ENCODE measurements around the gene R3HDM1. TPM values are rescaled to one million over a fixed set of nuclear protein-coding genes. Genes with fewer than 3 reads are reported as not detected.
A peak's percentile ranks its signal among the peaks of the same experiment; 100 is the strongest.
"Not testable (repeated sequence)": the region's sequence is repeated elsewhere in the genome, so short reads cannot be mapped to it uniquely, and the experiment has no call there.

Gene R3HDM1
- total RNA-seq, 3 donors from 2014 or later, result 22.3 to 26.1 (median 25.2) TPM

GRCh38 chr2:135617501-135618015, 86.3 kb downstream of the R3HDM1 start:
- H3K9me3 ChIP-seq, result no peaks in the 10 kb centered on the region
- intact Hi-C loops (cut with DNase I, micrococcal nuclease), result no loop called here
- ATAC-seq (no peak), DNase-seq (no peak)
- H3K4me3 ChIP-seq, result no peak overlapping the region
- no peaks in the 10 kb centered on the region for H3K4me1 ChIP-seq (ENCODE audit: low read depth)
- H3K36me3 ChIP-seq (ENCODE audit: low read depth), result no peaks in the 10 kb centered on the region
- no peak for TF ChIP-seq CTCF (IDR thresholded peaks at IDR 0.05)

- Histone ChIP-seq H3K4me3 (no peak overlapping the region), H3K9me3 (no peaks in the 10 kb centered on the region), H3K4me1 (ENCODE audit: low read depth) (no peaks in the 10 kb centered on the region), H3K36me3 (ENCODE audit: low read depth) (no peaks in the 10 kb centered on the region)
- no peak for ATAC-seq
- DNase-seq, result no peak
- intact Hi-C loops (cut with DNase I, micrococcal nuclease), result no loop called here
- TF ChIP-seq CTCF (IDR thresholded peaks at IDR 0.05), result no peak
Measured at GRCh38 chr2:135620198-135620597, 88.9 kb downstream of the R3HDM1 start.

GRCh38 chr2:135629520-135629919, 98.2 kb downstream of the R3HDM1 start:
- Histone ChIP-seq H3K4me3 (no peak overlapping the region), H3K9me3 (no peaks in the 10 kb centered on the region), H3K4me1 (ENCODE audit: low read depth) (no peaks in the 10 kb centered on the region), H3K36me3 (ENCODE audit: low read depth) (no peaks in the 10 kb centered on the region)
- intact Hi-C loops (cut with DNase I, micrococcal nuclease), result no loop called here
- DNase-seq (no peak), ATAC-seq (no peak)
- TF ChIP-seq CTCF (IDR thresholded peaks at IDR 0.05), result no peak

- ATAC-seq; H3K4me3 ChIP-seq; intact Hi-C loops (cut with DNase I, micrococcal nuclease); H3K9me3 ChIP-seq; H3K36me3 ChIP-seq (ENCODE audit: low read depth); H3K4me1 ChIP-seq (ENCODE audit: low read depth); DNase-seq: not testable (repeated sequence)
Measured at GRCh38 chr2:135630034-135630433, 98.8 kb downstream of the R3HDM1 start.

- intact Hi-C loops (cut with DNase I, micrococcal nuclease), result no loop called here
- ATAC-seq, result no peak
- TF ChIP-seq CTCF (IDR thresholded peaks at IDR 0.05), result no peak
- H3K4me3 ChIP-seq, result no peak overlapping the region
- no peak for DNase-seq
- H3K9me3 ChIP-seq, result no peaks in the 10 kb centered on the region
- no peaks in the 10 kb centered on the region for H3K36me3 ChIP-seq (ENCODE audit: low read depth)
- no peaks in the 10 kb centered on the region for H3K4me1 ChIP-seq (ENCODE audit: low read depth)
Measured at GRCh38 chr2:135630488-135630887, 99.2 kb downstream of the R3HDM1 start.

GRCh38 chr2:135633582-135633981, 102.3 kb downstream of the R3HDM1 start:
- H3K4me3 ChIP-seq, result no peak overlapping the region
- intact Hi-C loops (cut with DNase I, micrococcal nuclease), result no loop called here
- H3K9me3 ChIP-seq, result no peaks in the 10 kb centered on the region
- DNase-seq (peak in 1 of 3 donors; percentile 65), ATAC-seq (peak; percentile 98)
- no peaks in the 10 kb centered on the region for H3K36me3 ChIP-seq (ENCODE audit: low read depth)
- H3K4me1 ChIP-seq (ENCODE audit: low read depth), result no peaks in the 10 kb centered on the region
- no peak for TF ChIP-seq CTCF (IDR thresholded peaks at IDR 0.05)

All from mucosa of descending colon (tissue), 3 donors.